Hepatocyte (in vitro differentiated cells): Measurements from ENCODE around the gene FASN. TPM values are rescaled to one million over a fixed set of nuclear protein-coding genes. Genes with fewer than 3 reads are reported as not detected.

Source experiments
- DNase-seq: peaks from one replicate; pipeline ENCODE4 v3.0.0-alpha.2; 2016; ENCODE audit warnings: low spot score
- H2AFZ ChIP-seq: fragments of 200-600 bp; sonication (generic); 2 replicates; pipeline ENCODE4 v1.6.0; 2016; ENCODE audit warnings: antibody characterized with exemption, mild to moderate bottlenecking
- H3K27ac ChIP-seq: fragments of 200-600 bp; sonication (generic); 2 replicates; pipeline ENCODE4 v1.5.1; 2016; ENCODE audit warnings: mild to moderate bottlenecking
- H3K27me3 ChIP-seq: fragments of 200-600 bp; sonication (generic); 2 replicates; pipeline ENCODE4 v1.6.1; 2016
- H3K36me3 ChIP-seq: fragments of 200-600 bp; sonication (generic); replicated peaks from 2 replicates; pipeline ENCODE4 v1.5.1; 2016; ENCODE audit warnings: low read depth; ENCODE audit not compliant: insufficient read depth
- H3K4me1 ChIP-seq: fragments of 200-600 bp; sonication (generic); 2 replicates; pipeline ENCODE4 v1.5.1; 2016; ENCODE audit warnings: mild to moderate bottlenecking, moderate library complexity; ENCODE audit not compliant: insufficient read depth
- H3K4me2 ChIP-seq: fragments of 200-600 bp; sonication (generic); 2 replicates; pipeline ENCODE4 v1.6.0; 2016
- H3K4me3 ChIP-seq: fragments of 200-600 bp; sonication (generic); 2 replicates; pipeline ENCODE4 v1.5.1; 2016; ENCODE audit warnings: mild to moderate bottlenecking
- H3K79me2 ChIP-seq: fragments of 200-600 bp; sonication (generic); 2 replicates; pipeline ENCODE4 v1.6.0; 2017; ENCODE audit warnings: mild to moderate bottlenecking
- H3K9me2 ChIP-seq: fragments of 200-600 bp; sonication (generic); replicated peaks from 2 replicates; pipeline ENCODE4 v1.6.0; 2017; ENCODE audit warnings: mild to moderate bottlenecking; ENCODE audit not compliant: insufficient read depth
- H3K9me3 ChIP-seq: fragments of 200-600 bp; sonication (generic); 2 replicates; pipeline ENCODE4 v1.5.1; 2016; ENCODE audit warnings: low read depth, mild to moderate bottlenecking
- H4K20me1 ChIP-seq: fragments of 200-600 bp; sonication (generic); 2 replicates; pipeline ENCODE4 v1.6.0; 2016; ENCODE audit warnings: mild to moderate bottlenecking; ENCODE audit not compliant: insufficient read depth, poor library complexity, severe bottlenecking
- CTCF ChIP-seq: fragments of 200-600 bp; sonication (generic); IDR thresholded peaks from 2 replicates; pipeline ENCODE4 v1.5.1; 2016; ENCODE audit warnings: antibody characterized with exemption, mild to moderate bottlenecking; ENCODE audit not compliant: poor library complexity
- EZH2 ChIP-seq: fragments of 200-600 bp; sonication (generic); IDR thresholded peaks from 2 replicates; pipeline ENCODE4 v1.6.1; 2016; ENCODE audit warnings: antibody characterized with exemption, mild to moderate bottlenecking, borderline replicate concordance
- EZH2phosphoT487 ChIP-seq: fragments of 200-600 bp; sonication (generic); IDR thresholded peaks from one replicate; pipeline ENCODE4 v1.6.1; 2018; ENCODE audit warnings: antibody characterized with exemption, mild to moderate bottlenecking, low read depth, moderate library complexity; ENCODE audit not compliant: unreplicated experiment, severe bottlenecking
- whole genome bisulfite sequencing: methylation state at CpG from one replicate; pipeline ENCODE4 v1.1.6; 2016; ENCODE audit warnings: low lambda C conversion rate; ENCODE audit errors: missing lambda C conversion rate; 5-methylcytosine and 5-hydroxymethylcytosine counted together
- polyA plus RNA-seq: library from polyadenylated mRNA; unstranded; fragments of >200 nt; fragmentation: Nextera tagmentation; extraction: Ambion mirVana; gene quantifications from 2 replicates; pipeline ENCODE4 v1.2.1, GENCODE V29; 2016
- total RNA-seq: library from RNA; depleted of rRNA; stranded (reverse); fragments of >200 nt; gene quantifications from 2 replicates; pipeline ENCODE4 v1.2.3, GENCODE V29; 2014

The FASN gene
- total and polyA plus RNA-seq, 2 experiments from 2014 or later = 77.6 to 118 TPM

- H3K4me3 ChIP-seq = no peak overlapping the region
- DNase-seq = no peak
- TF ChIP-seq EZH2phosphoT487 (no peak), CTCF (no peak), EZH2 (no peak)
- H3K4me2 ChIP-seq = no peak overlapping the region
- no peaks in the 10 kb centered on the region for H3K79me2 ChIP-seq
- no peak overlapping the region for H2AFZ ChIP-seq
- H3K4me1 ChIP-seq = no peaks in the 10 kb centered on the region
- H3K9me2 ChIP-seq = no peaks in the 10 kb centered on the region
- no peaks in the 10 kb centered on the region for H3K27me3 ChIP-seq
- WGBS = 87% methylated on average over 26 of the region's 28 CpGs
- peaks cover 3% of the 10 kb centered on the region for H4K20me1 ChIP-seq
- no peak overlapping the region for H3K27ac ChIP-seq
- H3K36me3 ChIP-seq = no peaks in the 10 kb centered on the region
- no peaks in the 10 kb centered on the region for H3K9me3 ChIP-seq
Measured at GRCh38 chr17:82077617-82078358, 20.2 kb downstream of the FASN start.

GRCh38 chr17:82076785-82077591 lies 21.0 kb downstream of the FASN start:
- Histone ChIP-seq H3K4me2 (no peak overlapping the region), H3K4me3 (no peak overlapping the region), H3K79me2 (no peaks in the 10 kb centered on the region), H3K27ac (no peak overlapping the region), H3K9me2 (no peaks in the 10 kb centered on the region), H4K20me1 (peaks cover 3% of the 10 kb centered on the region), H3K4me1 (no peaks in the 10 kb centered on the region), H2AFZ (no peak overlapping the region), H3K27me3 (no peaks in the 10 kb centered on the region), H3K36me3 (no peaks in the 10 kb centered on the region), H3K9me3 (no peaks in the 10 kb centered on the region)
- TF ChIP-seq EZH2phosphoT487 = no peak
- no peak for TF ChIP-seq EZH2
- DNase-seq = no peak
- WGBS = 88% methylated on average over 10 of the region's 21 CpGs

- Histone ChIP-seq H4K20me1 (peaks cover 3% of the 10 kb centered on the region), H3K79me2 (no peaks in the 10 kb centered on the region), H3K27me3 (no peaks in the 10 kb centered on the region), H3K4me1 (no peaks in the 10 kb centered on the region), H3K4me3 (no peak overlapping the region), H2AFZ (no peak overlapping the region), H3K27ac (no peak overlapping the region), H3K9me2 (no peaks in the 10 kb centered on the region), H3K4me2 (no peak overlapping the region), H3K36me3 (no peaks in the 10 kb centered on the region), H3K9me3 (no peaks in the 10 kb centered on the region)
- 87% methylated on average over 25 of the region's 25 CpGs for WGBS
- no peak for DNase-seq
- TF ChIP-seq CTCF = no peak
- TF ChIP-seq EZH2phosphoT487 = no peak
- TF ChIP-seq EZH2 = no peak
Measured at GRCh38 chr17:82076018-82076784, 21.8 kb downstream of the FASN start.
